Measurements from ENCODE around the gene CREB3L1. TPM values are rescaled to one million over a fixed set of nuclear protein-coding genes. Genes with fewer than 3 reads are reported as not detected.

Gene CREB3L1
- total RNA-seq, 1 donor from 2014 or later, result 11.4 TPM

DNA sequence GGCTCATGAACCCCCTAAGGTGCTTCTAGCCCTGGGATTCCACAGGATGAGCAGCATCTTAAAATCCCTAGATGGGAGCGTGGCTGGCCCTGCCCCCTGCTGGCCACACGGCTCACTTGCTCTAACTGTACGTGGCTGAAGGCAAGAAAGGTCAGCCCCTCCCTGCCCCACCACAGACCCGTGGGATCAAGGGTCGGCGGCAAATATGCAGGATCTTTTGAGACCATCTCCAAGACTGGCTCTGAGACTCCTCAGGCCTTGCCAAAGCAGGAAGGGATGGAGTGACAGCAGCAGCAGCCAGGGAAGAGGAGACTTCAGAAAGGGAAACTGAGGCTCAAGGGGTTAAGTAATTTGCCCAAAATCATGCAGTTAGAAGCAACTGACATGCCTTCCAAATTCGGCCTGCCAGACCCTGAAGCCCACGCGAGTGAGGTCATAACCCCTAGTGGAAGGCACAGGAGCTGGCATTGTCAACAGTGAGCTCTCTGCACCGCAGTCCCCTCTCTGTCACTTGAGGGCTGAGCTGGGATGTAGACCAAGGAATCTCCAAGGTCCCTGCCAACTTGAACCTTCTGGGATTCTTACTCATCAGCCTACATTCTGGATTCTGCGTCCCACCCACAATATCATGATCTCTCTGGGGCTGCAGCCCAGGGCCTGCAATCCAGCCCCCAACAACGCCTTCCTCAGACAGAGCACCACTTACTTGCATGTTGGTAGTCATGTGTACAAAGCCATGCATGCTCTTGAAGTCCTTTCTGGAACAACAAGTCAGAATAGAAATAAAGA, 31.4 kb downstream of the CREB3L1 start:
- DNase-seq (ENCODE audit: low spot score in 2 of 2), result peak in 1 of 2 donors; percentile 85
- intact Hi-C loops (cut with DNase I), result loop anchor here (1.0 kb wide), 1 partner anchor 70 kb away; no protein-coding TSS in a partner anchor
- H3K9me3 ChIP-seq, result no peaks in the 10 kb centered on the region
- H3K27ac ChIP-seq, result no peak overlapping the region
- no peaks in the 10 kb centered on the region for H3K27me3 ChIP-seq
- TF ChIP-seq, protein P1, sequence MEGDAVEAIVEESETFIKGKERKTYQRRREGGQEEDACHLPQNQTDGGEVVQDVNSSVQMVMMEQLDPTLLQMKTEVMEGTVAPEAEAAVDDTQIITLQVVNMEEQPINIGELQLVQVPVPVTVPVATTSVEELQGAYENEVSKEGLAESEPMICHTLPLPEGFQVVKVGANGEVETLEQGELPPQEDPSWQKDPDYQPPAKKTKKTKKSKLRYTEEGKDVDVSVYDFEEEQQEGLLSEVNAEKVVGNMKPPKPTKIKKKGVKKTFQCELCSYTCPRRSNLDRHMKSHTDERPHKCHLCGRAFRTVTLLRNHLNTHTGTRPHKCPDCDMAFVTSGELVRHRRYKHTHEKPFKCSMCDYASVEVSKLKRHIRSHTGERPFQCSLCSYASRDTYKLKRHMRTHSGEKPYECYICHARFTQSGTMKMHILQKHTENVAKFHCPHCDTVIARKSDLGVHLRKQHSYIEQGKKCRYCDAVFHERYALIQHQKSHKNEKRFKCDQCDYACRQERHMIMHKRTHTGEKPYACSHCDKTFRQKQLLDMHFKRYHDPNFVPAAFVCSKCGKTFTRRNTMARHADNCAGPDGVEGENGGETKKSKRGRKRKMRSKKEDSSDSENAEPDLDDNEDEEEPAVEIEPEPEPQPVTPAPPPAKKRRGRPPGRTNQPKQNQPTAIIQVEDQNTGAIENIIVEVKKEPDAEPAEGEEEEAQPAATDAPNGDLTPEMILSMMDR (IDR thresholded peaks at IDR 0.05), result peak; percentile 85 to 91 (median 87)
- no peak overlapping the region for H3K4me3 ChIP-seq
- no peaks in the 10 kb centered on the region for H3K4me1 ChIP-seq
- H3K36me3 ChIP-seq, result no peaks in the 10 kb centered on the region

DNA sequence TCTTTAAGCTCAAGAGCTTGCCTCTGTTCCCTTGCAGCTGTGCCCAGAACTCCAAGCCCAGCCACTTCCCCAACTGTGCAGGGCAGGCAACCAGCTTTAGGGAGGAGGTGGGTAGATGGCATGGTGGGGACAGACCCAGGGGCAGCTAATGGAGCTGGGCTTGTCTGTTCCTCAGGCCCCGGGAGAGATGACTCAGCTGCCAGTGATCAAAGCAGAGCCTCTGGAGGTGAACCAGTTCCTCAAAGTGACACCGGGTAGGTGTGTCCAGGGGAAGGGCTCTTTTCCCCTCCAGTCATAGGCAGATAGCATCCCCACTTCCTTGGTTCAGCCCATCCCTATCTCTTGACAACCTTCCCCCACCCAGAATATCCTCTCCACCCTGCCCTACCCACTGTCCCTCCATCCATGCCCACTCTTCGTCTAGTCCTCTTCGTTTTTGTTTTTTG, 32.4 kb downstream of the CREB3L1 start:
- no peaks in the 10 kb centered on the region for H3K36me3 ChIP-seq
- no peak overlapping the region for H3K4me3 ChIP-seq
- H3K4me1 ChIP-seq, result no peaks in the 10 kb centered on the region
- no peaks in the 10 kb centered on the region for H3K9me3 ChIP-seq
- DNase-seq (ENCODE audit: low spot score in 2 of 2), result no peak
- H3K27me3 ChIP-seq, result no peaks in the 10 kb centered on the region
- no peak overlapping the region for H3K27ac ChIP-seq
- intact Hi-C loops (cut with DNase I), result no loop called here
- TF ChIP-seq, protein P1 (IDR thresholded peaks at IDR 0.05), result no peak

DNA sequence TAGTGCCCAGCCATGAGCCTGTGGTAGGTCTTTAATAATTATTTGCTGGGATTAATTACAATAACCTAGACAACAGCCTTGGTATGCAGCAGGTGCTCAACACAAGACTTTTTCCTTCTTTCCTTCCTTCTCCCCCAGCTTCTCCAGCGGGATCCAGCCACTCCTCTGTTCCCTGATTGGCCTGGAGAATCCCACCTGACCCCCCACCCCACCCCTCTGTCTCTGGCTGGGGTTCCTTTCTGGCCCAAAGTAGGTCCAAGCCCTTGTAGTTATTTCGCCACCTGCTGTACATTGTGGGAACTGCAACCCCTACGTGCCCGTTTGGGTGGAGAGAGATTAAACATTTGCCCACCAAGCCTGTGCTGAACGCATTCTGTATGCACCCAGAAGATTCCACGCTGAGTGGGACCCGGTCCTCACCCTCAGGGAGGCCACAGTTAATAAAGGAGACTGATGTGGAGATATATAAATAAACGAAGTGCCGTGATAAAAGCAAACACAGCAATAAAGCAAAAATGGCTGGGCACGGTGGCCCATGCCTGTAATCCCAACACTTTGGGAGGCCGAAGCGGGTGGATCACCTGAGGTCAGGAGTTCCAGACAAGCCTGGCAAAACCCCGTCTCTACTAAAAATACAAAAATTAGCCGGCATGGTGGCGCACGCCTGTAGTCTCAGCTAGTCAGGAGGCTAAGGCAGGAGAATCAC, 37.7 kb downstream of the CREB3L1 start:
- Histone ChIP-seq H3K36me3 (no peaks in the 10 kb centered on the region), H3K9me3 (no peaks in the 10 kb centered on the region), H3K4me1 (no peaks in the 10 kb centered on the region), H3K4me3 (no peak overlapping the region), H3K27me3 (no peaks in the 10 kb centered on the region), H3K27ac (no peak overlapping the region)
- peak in 1 of 2 donors; percentile 80 for DNase-seq (ENCODE audit: low spot score in 2 of 2)
- TF ChIP-seq, protein P1 (IDR thresholded peaks at IDR 0.05), result peak; percentile 77 to 83 (median 83)
- intact Hi-C loops (cut with DNase I), result no loop called here

DNA sequence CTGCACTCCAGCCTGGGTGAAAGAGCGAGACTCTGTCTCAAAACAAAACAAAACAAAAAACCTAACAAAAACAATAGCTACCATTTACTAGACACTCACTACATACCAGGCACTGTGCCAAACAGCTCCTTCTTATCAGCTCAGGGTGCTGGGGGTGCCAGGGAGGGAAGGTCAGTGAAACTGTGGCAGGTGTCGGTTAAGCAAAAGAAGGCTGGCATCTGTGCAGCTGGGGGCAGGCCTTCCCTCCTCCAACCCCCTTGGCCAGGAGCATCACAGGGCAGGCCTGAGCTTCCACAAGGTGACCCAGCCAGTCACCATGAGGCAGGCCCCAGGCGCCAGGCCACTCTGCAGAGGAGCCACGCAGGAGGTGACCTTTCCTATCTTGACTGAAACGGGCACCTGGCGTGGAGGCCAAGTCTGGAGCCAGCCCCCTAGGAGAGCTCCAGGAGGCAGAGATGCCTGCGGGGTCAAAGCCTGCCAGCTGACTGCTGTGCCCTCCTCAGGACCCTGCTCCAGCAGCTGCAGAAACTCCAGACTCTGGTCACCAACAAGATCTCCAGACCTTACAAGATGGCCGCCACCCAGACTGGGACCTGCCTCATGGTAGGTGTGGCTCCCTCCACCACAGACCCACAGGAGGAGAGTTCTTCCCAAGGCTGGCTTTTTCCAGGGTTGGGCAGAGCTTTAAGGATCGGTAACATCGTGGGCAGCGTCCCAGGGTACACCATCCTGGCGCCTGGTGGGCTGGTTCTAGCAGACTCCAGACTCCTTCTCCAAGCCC, 38.5 kb downstream of the CREB3L1 start:
- TF ChIP-seq, protein P1 (IDR thresholded peaks at IDR 0.05), result no peak
- Histone ChIP-seq H3K4me1 (no peaks in the 10 kb centered on the region), H3K27ac (no peak overlapping the region), H3K27me3 (no peaks in the 10 kb centered on the region), H3K36me3 (no peaks in the 10 kb centered on the region), H3K4me3 (no peak overlapping the region), H3K9me3 (no peaks in the 10 kb centered on the region)
- intact Hi-C loops (cut with DNase I), result no loop called here
- DNase-seq (ENCODE audit: low spot score in 2 of 2), result no peak

DNA sequence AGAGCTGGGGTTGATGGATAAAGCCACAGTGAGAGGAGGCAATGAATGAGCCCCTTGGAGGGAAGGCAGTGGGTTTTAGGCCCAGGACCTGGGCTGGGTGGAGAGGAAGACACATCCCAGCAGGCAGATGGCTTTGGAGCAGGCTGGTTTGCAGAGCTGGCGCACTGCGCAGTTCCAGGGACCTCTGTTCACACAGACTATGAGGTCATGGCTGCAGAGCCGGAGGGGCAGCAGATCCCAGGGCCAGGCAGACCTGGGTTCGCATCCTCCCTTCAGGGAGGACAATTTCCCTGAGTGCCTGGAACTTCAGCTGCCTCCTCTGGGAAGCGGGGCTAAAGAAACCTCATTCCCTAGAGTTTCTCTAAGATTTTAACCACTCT, 41.6 kb downstream of the CREB3L1 start:
- Histone ChIP-seq H3K4me3 (no peak overlapping the region), H3K36me3 (no peaks in the 10 kb centered on the region), H3K9me3 (no peaks in the 10 kb centered on the region), H3K4me1 (no peaks in the 10 kb centered on the region), H3K27me3 (no peaks in the 10 kb centered on the region), H3K27ac (no peak overlapping the region)
- intact Hi-C loops (cut with DNase I), result no loop called here
- DNase-seq (ENCODE audit: low spot score in 2 of 2), result no peak
- TF ChIP-seq, protein P1 (IDR thresholded peaks at IDR 0.05), result no peak
